Body of pancreas (tissue), 4 donors: ENCODE results near the gene ZNF74.

Experiments
- CTCF ChIP-seq, 7 experiments: fragments of 450-650 bp in 4 of 7; fragments of 200-600 bp in 3 of 7; sonication (generic) in 3 of 7; IDR thresholded peaks; one replicate each; pipeline ENCODE4 v1.5.1; 2016 to 2019; ENCODE audit warnings: antibody characterized with exemption in 7 of 7
- POLR2A ChIP-seq, 3 donors: fragments of 450-650 bp; IDR thresholded peaks; one replicate each; pipeline ENCODE4 v1.6.1; 2016; ENCODE audit warnings: antibody characterized with exemption in 3 of 3, mild to moderate bottlenecking in 2 of 3

- TF ChIP-seq CTCF (IDR thresholded peaks at IDR 0.05): no peak
- no peak for TF ChIP-seq POLR2A (IDR thresholded peaks at IDR 0.05)
Measured at GRCh38 chr22:20405931-20406685, 12.2 kb downstream of the ZNF74 start.
